ENCODE data around the gene CHRM2.

DNA sequence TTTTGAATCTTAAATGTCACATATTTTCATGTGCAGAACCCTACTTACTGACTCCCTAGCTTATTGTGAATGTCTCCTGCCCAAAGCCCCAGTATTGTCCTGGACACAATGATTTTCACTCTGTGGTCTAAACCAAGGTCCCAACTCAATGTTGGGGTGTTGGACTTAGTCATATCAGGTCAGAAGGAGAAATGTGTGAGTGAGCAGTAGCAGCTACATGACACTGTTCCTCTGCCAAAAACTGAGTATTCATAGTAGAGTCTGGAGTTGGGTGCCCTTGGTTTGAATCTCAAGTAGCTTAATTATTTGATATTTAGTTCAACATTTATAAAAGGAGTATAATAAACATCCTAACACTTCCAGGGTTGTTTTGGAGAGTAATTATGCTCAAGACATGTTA lies 141.0 kb downstream of the CHRM2 start:
- TF ChIP-seq, protein P1, sequence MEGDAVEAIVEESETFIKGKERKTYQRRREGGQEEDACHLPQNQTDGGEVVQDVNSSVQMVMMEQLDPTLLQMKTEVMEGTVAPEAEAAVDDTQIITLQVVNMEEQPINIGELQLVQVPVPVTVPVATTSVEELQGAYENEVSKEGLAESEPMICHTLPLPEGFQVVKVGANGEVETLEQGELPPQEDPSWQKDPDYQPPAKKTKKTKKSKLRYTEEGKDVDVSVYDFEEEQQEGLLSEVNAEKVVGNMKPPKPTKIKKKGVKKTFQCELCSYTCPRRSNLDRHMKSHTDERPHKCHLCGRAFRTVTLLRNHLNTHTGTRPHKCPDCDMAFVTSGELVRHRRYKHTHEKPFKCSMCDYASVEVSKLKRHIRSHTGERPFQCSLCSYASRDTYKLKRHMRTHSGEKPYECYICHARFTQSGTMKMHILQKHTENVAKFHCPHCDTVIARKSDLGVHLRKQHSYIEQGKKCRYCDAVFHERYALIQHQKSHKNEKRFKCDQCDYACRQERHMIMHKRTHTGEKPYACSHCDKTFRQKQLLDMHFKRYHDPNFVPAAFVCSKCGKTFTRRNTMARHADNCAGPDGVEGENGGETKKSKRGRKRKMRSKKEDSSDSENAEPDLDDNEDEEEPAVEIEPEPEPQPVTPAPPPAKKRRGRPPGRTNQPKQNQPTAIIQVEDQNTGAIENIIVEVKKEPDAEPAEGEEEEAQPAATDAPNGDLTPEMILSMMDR (IDR thresholded peaks at IDR 0.05) = no peak
- no peak for TF ChIP-seq POLR2A (IDR thresholded peaks at IDR 0.05)
